Measurements from ENCODE around the gene ZNF488. TPM values are rescaled to one million over a fixed set of nuclear protein-coding genes. Genes with fewer than 3 reads are reported as not detected.

The ZNF488 gene
- total and polyA plus RNA-seq, 10 of the 15 experiments (the other 5 are each of a cell fraction or from before 2014, with no cell fraction given) = not detected

- H3K4me1 ChIP-seq (ENCODE audit: control insufficient read depth, insufficient read depth, low read length) = no peaks in the 10 kb centered on the region
- H3K27ac ChIP-seq (ENCODE audit: control insufficient read depth, insufficient read depth) = no peak overlapping the region
- ChIA-PET RAD21 (ENCODE audit: unreplicated experiment) (no interaction called here), CTCF (interaction anchor here (0.8 kb wide), 1 partner anchor 12 kb away, joined by 3 read pairs; no protein-coding TSS in a partner anchor), POLR2A (no interaction called here), SMC1A (ENCODE audit: uncharacterized antibody, unreplicated experiment) (no interaction called here)
- H3K4me3 ChIP-seq = peak overlapping the region; percentile 61; the same call in 1 of the 2 replicates
- DNase-seq (ENCODE audit: low read depth, low spot score) (no peak), FAIRE-seq (no peak), ATAC-seq (no peak)
- no peak overlapping the region for H2AFZ ChIP-seq (ENCODE audit: control insufficient read depth, low read depth, low read length)
- intact Hi-C loops (cut with micrococcal nuclease; ENCODE audit: unreplicated experiment) (no loop called here), in situ Hi-C loops (cut with MboI) (loop anchor here (5.0 kb wide), 2 partner anchors 1101 to 1276 kb away; no protein-coding TSS in a partner anchor)
- H3K9ac ChIP-seq (ENCODE audit: control insufficient read depth, insufficient read depth, low read length) = no peak overlapping the region
- WGBS (ENCODE audit: insufficient coverage, insufficient replicate concordance, low lambda C conversion rate, missing lambda C conversion rate) = 22% methylated on average over 9 of the region's 9 CpGs
- no peak for TF ChIP-seq KDM1A (IDR thresholded peaks at IDR 0.05; ENCODE audit: borderline replicate concordance)
- TF ChIP-seq CBFB (IDR thresholded peaks at IDR 0.05; ENCODE audit: low read depth) = no peak
- TF ChIP-seq NFIC (IDR thresholded peaks at IDR 0.05; ENCODE audit: low read depth, low read length) = no peak
- TF ChIP-seq ATF3 (IDR thresholded peaks at IDR 0.05; ENCODE audit: borderline replicate concordance, extremely low read depth, low read depth, low read length) = no peak
- no peak for TF ChIP-seq WRNIP1 (IDR thresholded peaks at IDR 0.05; ENCODE audit: borderline replicate concordance, low read depth, low read length)
- no peak for TF ChIP-seq ZNF24 (IDR thresholded peaks at IDR 0.05)
- no peaks in the 10 kb centered on the region for H3K79me2 ChIP-seq (ENCODE audit: control insufficient read depth, insufficient read depth, low read length)
- H3K27me3 ChIP-seq (replicated peaks in 1 of 2; ENCODE audit: control insufficient read depth in 2 of 2, insufficient read depth in 2 of 2, low read length in 1 of 2) = peaks cover 0 to 6% of the 10 kb centered on the region in 2 experiments; a peak in 3 of 4 replicates
- H3K36me3 ChIP-seq (ENCODE audit: control insufficient read depth in 2 of 2, insufficient read depth in 2 of 2, low read length in 1 of 2) = no peaks in the 10 kb centered on the region
- H3K9me3 ChIP-seq (replicated peaks; ENCODE audit: control insufficient read depth, insufficient read depth, low read length) = peaks cover 6% of the 10 kb centered on the region; the same call in 2 of the 3 replicates
- H4K20me1 ChIP-seq (ENCODE audit: control insufficient read depth, insufficient read depth) = no peaks in the 10 kb centered on the region
- BruUV-seq (replicated peaks) = no TSS peak
- H3K4me2 ChIP-seq (ENCODE audit: control insufficient read depth, insufficient read depth) = peak overlapping the region; percentile 75
These were observed 589 bp downstream of the ZNF488 start for GRCh38 chr10:47383261-47384147.
